ENCODE measurements around the gene JMJD4.
"Not testable (repeated sequence)": the region's sequence is repeated elsewhere in the genome, so short reads cannot be mapped to it uniquely, and the experiment has no call there.

JMJD4 gene

DNA sequence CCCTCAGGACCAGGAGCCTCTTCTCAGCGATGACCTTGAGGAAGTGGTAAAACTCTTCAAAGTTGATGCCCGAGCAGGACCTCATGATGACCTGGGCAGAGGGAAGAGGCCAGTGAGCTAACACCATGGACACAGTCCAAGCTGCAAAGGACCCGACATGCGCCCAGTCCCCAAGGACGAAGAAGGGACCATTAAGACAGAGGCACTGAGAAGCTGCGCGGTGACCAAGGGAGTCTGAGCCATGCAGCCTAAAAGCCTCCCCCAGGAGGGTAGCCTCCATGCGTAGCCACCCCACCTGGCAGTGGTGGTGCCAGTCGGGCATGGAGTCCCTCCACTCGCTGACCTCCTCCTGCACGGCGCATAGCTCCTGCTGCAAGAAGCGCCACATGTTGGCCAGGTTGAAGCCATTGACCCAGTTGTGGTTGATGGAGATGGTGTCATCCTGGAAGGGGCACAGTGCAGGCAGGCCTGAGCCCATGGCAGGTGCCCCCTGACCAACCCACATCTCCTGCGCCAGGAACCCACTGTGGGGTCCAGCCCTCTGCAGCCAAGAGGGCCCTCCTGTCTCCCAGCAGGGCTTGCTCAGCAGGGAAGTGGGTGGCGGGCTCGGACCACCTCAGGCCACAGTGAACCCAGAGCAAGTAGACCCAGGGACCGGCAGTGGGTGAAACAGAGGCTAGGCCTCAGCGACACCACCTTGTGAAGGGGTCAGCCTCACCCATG lies 2.4 kb downstream of the JMJD4 start:
- DNase-seq (ENCODE audit: low read depth): no peak

DNA sequence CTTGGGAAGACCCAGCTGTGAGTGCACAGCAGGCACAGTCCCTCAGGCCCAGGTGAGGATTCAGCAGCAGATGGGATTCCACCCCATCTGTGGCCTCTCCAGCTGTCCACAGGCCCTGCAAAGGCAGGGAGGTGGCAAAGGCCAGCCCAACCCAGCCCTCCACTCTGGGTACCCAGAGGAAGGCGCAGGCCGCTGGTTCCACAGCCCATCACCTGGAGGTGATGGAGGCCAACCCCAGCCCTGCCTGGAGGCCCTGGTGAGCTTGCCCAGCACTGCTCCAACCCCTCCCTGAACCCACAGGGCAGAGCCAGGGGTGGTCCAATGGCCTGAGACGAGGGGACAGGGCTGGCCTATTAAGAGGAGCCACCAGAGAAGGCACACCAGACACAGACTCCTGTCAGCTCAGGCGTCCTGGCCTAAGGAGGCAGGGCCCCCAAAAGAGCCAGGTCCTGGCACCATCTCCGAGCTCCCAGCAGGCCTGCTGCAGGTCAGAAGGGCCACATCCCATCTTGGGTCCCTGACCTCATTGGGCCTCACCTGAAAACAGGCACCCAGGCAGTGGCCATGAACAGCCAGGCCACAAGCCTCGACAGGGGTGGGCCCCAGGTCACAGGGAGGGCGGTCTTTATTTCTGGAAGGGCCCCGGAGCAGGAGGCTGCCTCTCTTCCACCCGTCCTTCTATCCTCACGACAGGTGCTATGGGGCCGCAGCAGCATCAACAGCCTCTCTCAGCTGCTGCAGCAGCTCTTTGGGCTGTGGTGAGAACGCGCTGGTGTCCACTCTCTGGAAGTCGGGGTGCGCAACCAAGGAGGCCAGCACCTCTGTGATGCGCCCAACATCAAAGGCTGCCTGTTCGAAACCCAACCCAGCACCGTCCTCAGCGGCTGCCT lies 3.2 kb downstream of the JMJD4 start:
- no peak for DNase-seq (ENCODE audit: low read depth)

DNA sequence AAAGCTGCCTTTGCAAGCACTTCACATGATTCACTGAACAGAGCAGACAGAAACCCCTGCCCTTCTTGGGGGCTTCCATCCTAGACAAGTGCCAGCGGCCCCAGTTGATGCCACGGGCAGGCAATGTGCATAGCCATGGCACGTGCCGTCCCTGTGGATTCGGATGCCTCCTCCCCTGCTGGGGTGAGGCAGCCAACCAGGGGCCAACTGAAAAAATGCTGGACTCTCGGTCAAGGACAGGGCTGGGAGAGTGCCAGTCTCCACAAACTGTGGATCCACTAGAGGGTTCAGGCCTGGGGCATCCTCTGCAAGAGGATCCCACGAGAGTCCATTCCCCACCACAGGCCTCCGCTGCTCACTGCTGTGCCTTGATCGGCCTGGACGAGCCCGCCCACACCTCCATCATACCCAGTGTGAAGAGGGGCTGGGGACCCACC lies 3.8 kb downstream of the JMJD4 start:
- DNase-seq (ENCODE audit: low read depth): no peak

DNA sequence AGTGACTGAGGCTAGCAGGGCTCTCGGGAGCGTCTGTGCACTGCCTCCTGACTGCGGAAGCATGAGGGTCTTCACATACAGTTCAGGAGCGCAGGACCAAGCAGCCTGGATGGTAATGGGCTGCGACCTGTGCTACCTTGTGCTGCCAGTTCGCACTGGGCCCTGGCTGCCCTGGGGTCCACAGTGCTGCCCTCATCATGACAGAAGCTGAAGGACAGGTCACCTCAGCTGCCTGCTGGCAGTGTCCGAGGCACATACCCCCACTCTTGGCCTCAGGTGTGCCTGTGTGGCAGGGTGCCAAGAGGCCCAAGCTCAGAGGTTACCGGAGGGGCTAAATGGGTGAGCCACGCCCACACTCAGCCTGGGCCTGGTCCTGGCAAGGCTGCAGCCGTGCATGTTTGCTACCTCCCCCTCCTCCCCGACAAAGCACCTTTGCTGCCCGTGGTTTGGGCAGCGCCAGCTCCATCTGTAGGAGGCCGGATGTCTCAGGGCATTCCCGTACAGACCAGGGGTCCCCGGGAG lies 4.4 kb downstream of the JMJD4 start:
- DNase-seq (ENCODE audit: low read depth): no peak

DNA sequence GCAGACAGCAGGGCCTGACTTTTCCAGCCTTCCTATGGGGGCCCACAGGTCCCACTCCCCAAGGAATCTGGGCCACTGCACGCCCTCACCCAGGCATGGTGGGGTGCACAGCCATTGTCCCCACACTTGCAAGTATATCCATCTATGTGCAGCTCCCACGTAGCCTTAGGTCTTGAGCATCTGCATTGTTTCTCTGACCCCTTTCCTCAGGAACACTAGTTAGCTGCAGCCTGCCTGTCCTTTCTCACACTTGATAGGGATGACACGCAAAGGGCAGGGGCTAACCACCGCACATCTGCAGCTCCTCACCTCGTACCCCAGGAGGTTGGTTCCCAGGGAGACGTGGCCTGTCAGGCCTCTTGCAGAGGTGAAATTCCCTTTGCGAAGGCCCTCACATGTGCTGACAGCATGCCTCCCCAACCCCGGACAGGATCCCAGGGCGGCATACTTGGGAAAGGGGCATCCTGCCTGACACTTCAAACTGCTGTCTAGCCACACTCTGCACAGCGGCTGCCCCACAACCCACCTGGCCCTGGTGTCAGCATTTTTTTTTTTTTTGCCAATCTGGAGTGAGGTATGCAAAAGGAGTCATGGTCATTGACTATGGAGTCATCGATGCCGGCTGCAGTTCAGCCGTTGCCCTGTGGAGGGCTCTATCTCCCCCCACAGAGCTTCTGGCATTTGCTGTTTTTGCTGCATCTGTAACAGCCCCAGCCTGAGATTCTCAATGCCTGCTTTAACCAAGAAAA lies 5.0 kb downstream of the JMJD4 start:
- peak; percentile 74 for DNase-seq (ENCODE audit: low read depth)

DNA sequence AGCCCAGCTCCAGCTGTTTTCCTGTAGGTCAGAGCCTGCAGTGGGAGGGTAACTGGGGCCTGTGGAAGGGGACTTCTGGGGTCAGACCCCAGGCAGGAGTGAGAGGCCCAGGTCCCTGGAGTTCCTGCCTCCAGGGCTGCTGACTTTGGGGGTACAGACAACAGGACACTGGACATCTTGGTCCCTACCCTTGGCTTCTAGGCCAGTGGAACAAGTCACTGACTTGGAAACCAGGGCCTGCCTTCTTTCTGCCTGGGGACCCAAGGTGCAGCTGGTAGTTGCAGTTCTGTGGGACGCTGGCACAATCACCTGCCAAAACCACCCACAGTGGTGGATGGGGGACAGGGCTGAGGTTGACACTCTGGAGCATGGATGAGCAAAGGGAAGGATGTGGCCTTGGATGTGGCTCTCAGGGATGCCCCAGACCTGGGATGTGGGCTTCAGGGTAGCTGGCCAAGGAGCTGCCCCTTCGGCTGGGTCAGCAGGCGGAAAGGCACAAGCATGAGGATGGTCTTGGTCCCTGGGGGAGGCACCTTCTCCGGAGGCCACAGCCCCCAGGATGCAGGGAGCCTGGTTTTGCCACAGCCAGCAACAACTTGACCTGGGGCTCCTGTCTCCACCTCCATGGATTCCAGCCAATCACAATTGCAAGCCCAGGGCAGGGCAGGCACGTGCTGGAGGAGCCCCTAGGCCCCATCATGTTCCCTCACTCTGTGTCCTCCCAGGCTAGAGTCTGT lies 5.8 kb downstream of the JMJD4 start:
- DNase-seq (ENCODE audit: low read depth): no peak

DNA sequence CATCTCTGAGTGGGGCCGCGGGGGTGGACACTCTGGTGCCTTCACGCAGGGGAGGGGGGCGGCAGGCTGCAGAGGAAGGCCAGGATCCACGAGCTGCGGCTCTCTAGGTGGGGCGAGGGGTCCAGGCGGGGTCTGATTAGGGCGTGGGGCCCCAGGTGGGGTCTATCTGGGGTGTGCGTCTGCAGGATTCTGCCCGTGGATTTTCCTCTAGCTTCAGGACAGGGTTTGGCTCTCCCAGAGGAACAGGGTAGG lies 6.3 kb downstream of the JMJD4 start:
- no peak for DNase-seq (ENCODE audit: low read depth)

DNA sequence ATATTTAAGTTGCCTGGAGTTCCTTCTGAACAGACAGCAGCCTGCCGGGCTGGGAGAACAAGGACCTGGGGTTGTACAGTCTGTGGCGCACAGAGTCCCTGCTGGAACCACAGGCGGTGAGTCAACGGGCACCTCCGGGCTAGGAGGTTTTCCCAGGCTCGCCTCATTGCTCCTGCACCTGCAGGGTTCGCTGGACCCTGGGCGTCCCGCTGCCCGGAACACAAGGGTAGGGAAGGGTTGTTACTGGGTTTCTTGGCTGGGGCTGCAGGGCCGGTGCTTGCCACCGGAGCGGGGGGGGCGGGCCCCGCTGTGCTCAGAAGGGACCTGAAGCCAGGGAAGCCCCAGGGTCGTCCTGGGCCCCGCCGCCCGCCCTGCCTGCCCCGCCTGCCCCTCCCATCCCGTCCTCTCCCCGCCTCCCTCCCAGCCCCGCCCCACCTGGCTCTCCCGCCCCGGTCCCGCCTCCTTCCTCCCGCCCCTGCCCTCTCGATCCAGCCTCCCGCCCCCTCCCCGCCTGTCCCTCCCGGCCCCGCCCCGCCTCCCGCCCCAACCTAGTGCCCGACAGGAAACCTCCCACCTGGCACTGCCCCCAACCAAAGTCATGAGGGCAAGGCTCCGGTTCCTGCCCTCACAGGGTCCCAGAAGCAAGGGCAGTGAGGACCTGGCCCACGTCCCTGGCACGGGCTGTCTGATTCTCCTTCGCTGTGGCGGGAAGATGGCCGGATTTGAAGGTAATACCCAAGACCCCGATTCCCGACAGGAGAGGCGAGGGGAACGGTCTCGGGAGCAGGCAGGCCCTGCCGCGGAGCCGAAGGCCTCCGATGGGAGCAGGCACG lies 6.8 kb downstream of the JMJD4 start:
- DNase-seq (ENCODE audit: low read depth): peak; percentile 75

DNA sequence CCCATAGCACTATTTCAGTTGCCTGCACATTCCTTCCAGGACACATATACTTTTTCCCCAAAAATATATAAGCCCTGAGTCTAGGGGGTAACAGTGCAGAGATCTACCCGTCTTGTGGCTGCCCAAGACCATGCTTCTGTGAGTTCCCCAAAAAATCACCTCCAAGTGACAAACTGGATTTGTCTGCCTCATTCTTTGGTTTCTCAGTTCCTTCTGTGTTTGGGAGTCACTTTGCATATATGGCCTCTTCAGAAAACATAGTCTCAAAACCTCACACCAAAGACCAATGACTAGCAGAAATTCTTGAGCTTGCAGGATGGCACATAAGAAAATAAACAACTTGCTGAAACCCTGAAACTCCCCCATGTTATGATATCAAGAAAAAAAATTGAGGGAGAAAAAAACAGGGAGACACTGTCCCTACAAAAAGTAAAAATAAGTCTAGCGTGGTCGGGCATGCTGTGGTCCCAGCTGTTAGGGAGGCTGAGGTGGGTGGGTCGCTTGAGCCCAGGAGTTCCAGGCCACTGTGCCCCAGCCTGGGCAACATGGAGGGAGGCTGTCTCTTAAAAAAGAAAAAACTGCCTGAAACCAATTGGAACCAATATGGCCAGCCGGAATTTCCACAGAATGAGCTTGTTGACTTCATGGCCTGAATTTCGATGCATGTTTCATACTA lies 8.0 kb downstream of the JMJD4 start:
- DNase-seq (ENCODE audit: low read depth): no peak

DNA sequence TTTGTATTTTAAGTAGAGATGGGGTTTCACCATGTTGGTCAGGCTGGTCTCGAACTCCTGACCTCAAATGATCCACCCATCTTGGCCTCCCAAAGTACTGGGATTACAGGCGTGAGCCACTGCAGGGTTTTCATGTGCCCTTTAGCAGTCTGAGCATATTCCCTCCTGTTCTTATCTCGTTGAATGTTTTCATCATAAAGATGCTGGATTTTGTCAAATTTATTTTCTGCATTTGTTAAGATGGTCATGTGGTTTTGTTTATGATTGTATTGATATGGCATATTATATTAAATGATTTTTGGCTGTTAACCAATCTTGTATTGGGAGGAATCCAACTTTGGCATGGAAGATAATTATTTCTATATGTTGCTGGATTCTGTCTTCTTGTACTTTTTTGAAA lies 8.8 kb downstream of the JMJD4 start:
- DNase-seq (ENCODE audit: low read depth): no peak

DNA sequence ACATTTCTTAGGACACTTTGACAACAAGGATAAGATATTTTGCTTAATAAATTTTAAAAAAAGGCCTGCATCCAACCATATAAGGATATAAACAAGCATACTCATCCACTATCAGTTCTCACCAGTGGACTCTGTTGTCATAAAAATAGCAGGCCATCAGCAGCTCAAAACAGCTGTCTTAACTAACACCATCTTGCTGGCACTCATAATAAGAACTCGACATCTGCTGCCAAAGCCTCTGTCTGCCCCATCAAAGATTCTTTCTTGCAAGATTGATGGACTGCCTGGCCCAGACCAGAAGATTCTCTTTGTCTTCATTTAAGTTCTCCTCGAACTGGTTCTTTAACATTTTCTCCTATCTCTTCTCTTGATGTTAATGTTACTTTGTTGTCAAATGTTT lies 10.1 kb downstream of the JMJD4 start:
- no peak for DNase-seq (ENCODE audit: low read depth)

DNA sequence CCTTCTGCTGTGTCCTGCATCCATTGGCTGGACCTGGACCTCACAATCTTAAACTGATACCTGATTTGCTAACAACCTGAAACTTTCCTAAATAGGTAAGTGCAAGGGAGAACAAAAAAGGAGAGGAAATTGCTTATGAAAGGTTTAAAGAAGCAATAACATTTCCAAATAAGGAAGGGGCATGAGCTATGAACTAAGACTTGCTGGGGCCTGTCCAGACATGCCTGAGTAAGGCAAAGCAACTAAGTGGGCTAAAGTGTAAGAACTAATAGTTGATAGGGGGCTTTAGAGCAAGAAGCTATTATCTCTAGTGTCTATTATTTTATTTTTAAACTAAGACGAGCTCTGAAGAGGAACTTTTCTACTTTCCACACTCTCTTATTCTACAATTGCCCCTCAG lies 11.6 kb downstream of the JMJD4 start:
- no peak for DNase-seq (ENCODE audit: low read depth)

DNA sequence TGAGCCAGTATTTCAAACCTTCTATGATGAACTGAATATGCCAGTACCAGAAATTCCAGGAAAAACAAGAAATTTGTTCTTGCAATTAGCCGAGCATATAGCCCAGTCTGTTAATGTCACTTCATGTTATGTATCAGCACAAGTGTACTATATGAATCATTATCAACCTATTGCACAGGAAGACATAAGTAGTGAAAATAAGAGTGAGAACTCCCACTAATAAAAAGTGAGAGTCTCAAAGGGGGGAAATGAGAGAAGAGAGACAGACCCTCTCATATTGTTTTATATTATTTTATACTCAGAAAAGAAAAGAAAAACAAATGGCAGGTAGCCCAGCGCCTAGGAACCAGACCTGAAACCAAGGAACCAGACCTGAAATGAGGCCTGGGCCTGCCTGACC lies 16.2 kb downstream of the JMJD4 start:
- DNase-seq (ENCODE audit: low read depth): no peak

DNA sequence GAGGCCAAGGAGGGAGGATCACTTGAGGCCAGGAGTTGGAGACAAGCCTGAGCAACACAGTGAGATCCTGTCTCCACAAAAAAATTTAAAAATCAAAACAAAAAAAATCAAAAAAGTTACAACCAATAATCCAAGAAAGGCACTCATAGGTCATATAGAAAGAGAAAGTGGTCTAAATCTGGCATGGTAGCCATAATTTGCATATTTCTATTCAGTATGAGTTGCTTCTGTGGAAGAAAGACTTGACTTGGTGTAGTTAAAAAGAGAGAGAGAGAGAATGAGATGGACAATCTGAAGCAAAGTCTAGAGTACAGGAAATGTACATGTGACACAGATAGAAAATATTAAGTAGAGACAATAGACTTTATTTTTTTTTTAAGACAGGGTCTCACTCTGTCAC lies 22.5 kb downstream of the JMJD4 start:
- no peak for DNase-seq (ENCODE audit: low read depth)

DNA sequence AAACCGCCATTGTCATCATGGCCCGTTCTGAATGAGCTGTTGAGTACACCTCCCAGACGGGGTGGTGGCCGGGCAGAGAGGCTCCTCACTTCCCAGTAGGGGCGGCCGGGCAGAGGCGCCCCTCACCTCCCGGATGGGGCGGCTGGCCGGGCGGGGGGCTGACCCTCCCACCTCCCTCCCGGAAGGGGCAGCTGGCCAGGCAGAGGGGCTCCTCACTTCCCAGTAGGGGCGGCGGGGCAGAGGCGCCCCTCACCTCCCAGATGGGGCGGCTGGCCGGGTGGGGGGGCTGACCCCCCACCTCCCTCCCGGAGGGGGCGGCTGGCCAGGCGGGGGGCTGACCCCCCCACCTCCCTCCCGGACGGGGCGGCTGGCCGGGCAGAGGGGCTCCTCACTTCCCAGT lies 24.6 kb downstream of the JMJD4 start:
- not testable (repeated sequence) for DNase-seq (ENCODE audit: low read depth)

DNA sequence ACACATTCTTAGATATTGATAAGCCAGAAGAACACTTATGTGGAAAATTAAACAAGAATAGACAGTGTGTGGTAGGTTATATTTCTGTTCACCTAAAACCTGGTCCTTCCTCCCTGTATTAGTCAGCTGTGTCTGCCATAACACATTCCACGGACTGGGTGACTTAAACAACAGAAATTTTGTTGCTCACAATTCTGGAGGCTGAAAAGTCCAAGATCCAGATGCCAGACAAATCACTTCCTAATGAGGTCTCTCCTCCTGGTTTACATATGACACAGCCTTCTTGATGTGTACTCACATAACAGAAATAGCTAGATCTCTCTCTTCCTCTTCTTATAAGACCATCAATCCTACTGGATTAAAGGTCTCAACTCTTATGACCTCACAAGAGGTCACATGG lies 25.7 kb downstream of the JMJD4 start:
- DNase-seq (ENCODE audit: low read depth): peak; percentile 21

DNA sequence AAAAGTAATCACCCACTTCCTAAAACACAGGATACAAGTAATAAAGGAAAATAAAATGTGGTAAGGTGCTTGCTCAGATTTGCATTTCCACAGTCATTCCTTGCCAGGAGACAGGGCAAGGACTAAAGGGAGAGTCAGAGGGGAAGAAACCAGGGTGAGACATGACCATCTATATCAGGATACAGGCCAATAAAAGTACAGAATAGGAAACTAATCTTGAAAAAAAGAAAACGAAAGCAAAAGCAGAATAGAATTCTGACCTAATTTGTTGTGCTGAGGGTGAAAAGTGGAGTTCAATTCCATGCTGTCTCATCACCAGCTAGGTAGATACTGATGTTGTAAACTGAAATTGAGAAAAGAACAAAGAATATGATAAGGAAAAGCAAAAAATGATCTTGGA lies 27.3 kb downstream of the JMJD4 start:
- DNase-seq (ENCODE audit: low read depth): no peak

DNA sequence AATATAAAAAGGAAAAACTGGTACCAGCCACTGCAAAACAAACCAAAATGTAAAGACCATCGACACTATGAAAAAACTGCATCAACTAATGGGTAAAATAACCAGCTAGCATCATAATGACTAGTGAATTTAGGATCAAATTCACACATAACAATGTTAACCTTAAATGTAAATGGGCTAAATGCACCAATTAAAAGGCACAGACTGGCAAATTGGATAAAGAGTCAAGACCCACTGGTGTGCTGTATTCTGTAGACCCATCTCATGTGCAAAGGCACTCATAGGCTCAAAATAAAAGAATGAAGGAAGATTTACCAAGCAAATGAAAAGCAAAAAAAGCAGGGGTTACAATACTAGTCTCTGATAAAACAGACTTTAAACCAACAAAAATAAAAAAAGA lies 33.5 kb downstream of the JMJD4 start:
- not testable (repeated sequence) for DNase-seq (ENCODE audit: low read depth)

DNA sequence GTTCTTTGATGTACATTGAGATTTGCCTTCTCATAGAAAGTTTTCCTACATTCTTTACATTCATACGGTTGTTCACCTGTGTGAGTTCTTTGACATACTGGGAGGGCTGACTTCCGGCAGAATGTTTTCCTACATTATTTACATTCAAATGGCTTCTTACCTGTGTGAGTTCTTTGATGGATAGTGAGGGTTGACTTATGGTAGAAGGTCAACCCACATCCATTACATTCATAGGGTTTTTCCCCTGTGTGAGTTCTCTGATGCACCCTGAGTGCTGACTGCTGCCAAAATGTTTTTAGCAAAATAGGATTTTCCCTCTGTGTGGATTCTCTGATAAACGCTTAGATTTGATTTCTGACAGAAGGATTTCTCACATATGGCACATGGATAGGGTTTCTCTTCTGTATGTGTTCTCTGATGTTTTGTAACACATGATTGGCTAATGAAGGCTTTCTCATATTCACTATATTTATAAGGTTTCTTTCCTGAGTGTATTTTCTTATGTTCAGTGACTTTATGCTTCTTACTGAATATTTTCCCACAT lies 37.7 kb downstream of the JMJD4 start:
- DNase-seq (ENCODE audit: low read depth): no peak

DNA sequence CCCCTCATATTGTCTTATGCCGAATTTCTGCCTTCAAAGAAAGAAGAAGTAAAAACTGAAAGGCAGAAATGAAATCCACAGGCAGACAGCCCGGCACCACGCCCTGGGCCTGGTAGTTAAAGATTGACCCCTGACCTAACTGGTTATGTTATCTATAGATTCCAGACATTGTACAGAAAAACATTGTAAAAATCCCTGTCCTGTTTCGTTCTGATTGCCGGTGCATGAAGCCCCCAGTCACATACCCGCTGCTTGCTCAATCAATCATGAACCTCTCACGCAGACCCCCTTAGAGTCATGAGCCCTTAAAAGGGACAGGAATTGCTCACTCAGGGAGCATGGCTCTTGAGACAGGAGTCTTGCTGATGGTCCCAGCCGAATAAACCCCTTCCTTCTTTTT lies 49.3 kb downstream of the JMJD4 start:
- DNase-seq (ENCODE audit: low read depth): no peak
